Left lobe of liver (tissue), 2 donors: Measurements from ENCODE around the gene CPA1. TPM values are rescaled to one million over a fixed set of nuclear protein-coding genes. Genes with fewer than 3 reads are reported as not detected.
A peak's percentile ranks its signal among the peaks of the same experiment; 100 is the strongest.
"Not testable (repeated sequence)": the region's sequence is repeated elsewhere in the genome, so short reads cannot be mapped to it uniquely, and the experiment has no call there.

Experiments
- ATAC-seq: fragments of 200-7000 bp; cut with Tn5 transposase; one replicate; pipeline ENCODE4 v1.9.1; 2020; ENCODE audit warnings: mild to moderate bottlenecking, moderate library complexity
- DNase-seq: peaks from one replicate; pipeline ENCODE4 v3.0.0-alpha.2; 2020; ENCODE audit warnings: low spot score
- total RNA-seq: library from RNA; stranded (reverse); gene quantifications from one replicate; pipeline ENCODE4 v1.2.1, GENCODE V29; 2021
- donor health status: DM: no; HTN: no; CAD: no; lungs with moderate emphysema.
- donor health status: DM: no; HTN: yes; CAD: no.

Gene CPA1
- total RNA-seq, 1 donor from 2014 or later: 16.8 TPM

GRCh38 chr7:130371046-130371445 lies 9.2 kb upstream of the CPA1 start:
- DNase-seq: no peak
- ATAC-seq: no peak

- DNase-seq (no peak), ATAC-seq (no peak)
These were observed 7.7 kb upstream of the CPA1 start for GRCh38 chr7:130372402-130373165.

GRCh38 chr7:130374507-130374906 lies 5.8 kb upstream of the CPA1 start:
- DNase-seq (no peak), ATAC-seq (no peak)

- DNase-seq: not testable (repeated sequence)
These were observed 3.8 kb upstream of the CPA1 start for GRCh38 chr7:130376461-130376860.

GRCh38 chr7:130377178-130377577 lies 3.1 kb upstream of the CPA1 start:
- DNase-seq (no peak), ATAC-seq (no peak)

More at GRCh38 chr7:130376461-130376860, 3.8 kb upstream of the CPA1 start:
- ATAC-seq: not testable (repeated sequence)

GRCh38 chr7:130379019-130379418 lies 1.3 kb upstream of the CPA1 start:
- DNase-seq: peak; percentile 24
- ATAC-seq: no peak

GRCh38 chr7:130379532-130379920 lies 768 bp upstream of the CPA1 start:
- ATAC-seq: no peak
- peak; percentile 36 for DNase-seq

GRCh38 chr7:130380861-130381455 lies 664 bp downstream of the CPA1 start:
- ATAC-seq (no peak), DNase-seq (peak; percentile 41)

- no peak for ATAC-seq
These were observed 1.4 kb downstream of the CPA1 start for GRCh38 chr7:130381468-130382312.

GRCh38 chr7:130383187-130383980 lies 3.1 kb downstream of the CPA1 start:
- no peak for ATAC-seq
- DNase-seq: peak; percentile 27

More at GRCh38 chr7:130381468-130382312, 1.4 kb downstream of the CPA1 start:
- peak; percentile 38 for DNase-seq

GRCh38 chr7:130384371-130384801 lies 4.1 kb downstream of the CPA1 start:
- DNase-seq (no peak), ATAC-seq (peak; percentile 38)

GRCh38 chr7:130384841-130385599 lies 4.7 kb downstream of the CPA1 start:
- ATAC-seq: no peak
- DNase-seq: no peak

- ATAC-seq (no peak), DNase-seq (no peak)
These were observed 5.3 kb downstream of the CPA1 start for GRCh38 chr7:130385600-130386066.

- no peak for DNase-seq
- ATAC-seq: no peak
These were observed 6.6 kb downstream of the CPA1 start for GRCh38 chr7:130386876-130387275.

- no peak for ATAC-seq
- DNase-seq: no peak
These were observed 7.0 kb downstream of the CPA1 start for GRCh38 chr7:130387306-130387627.

- DNase-seq (no peak), ATAC-seq (peak; percentile 82)
These were observed 7.5 kb downstream of the CPA1 start for GRCh38 chr7:130387628-130388403.

- DNase-seq (no peak), ATAC-seq (no peak)
These were observed 8.4 kb downstream of the CPA1 start for GRCh38 chr7:130388671-130389070.

- DNase-seq: no peak
- ATAC-seq: no peak
These were observed 10.2 kb downstream of the CPA1 start for GRCh38 chr7:130390486-130390885.

- ATAC-seq: no peak
These were observed 12.8 kb downstream of the CPA1 start for GRCh38 chr7:130393101-130393561.

More at GRCh38 chr7:130393101-130393561, 12.8 kb downstream of the CPA1 start:
- DNase-seq: no peak
